H9 (cell line): ENCODE measurements around the gene GJD4. TPM values are rescaled to one million over a fixed set of nuclear protein-coding genes. Genes with fewer than 3 reads are reported as not detected.
A peak's percentile ranks its signal among the peaks of the same experiment; 100 is the strongest.

Experiments
- DNase-seq: peaks from one replicate; pipeline ENCODE4 v3.0.0-alpha.2; 2017
- H2AFZ ChIP-seq: one replicate; pipeline ENCODE4 v1.6.1; 2013; ENCODE audit warnings: mild to moderate bottlenecking, low read length, control low read depth, moderate library complexity
- H2AK5ac ChIP-seq: 2 replicates; pipeline ENCODE4 v1.6.1; 2013; ENCODE audit warnings: low read length, control low read depth, mixed read lengths; ENCODE audit not compliant: insufficient read length
- H2BK120ac ChIP-seq: one replicate; pipeline ENCODE4 v1.6.1; 2013; ENCODE audit warnings: low read depth, mild to moderate bottlenecking, low read length, control low read depth, inconsistent platforms; ENCODE audit not compliant: poor library complexity, severe bottlenecking
- H2BK12ac ChIP-seq: 2 replicates; pipeline ENCODE4 v1.6.1; 2013; ENCODE audit warnings: low read length, control low read depth, mixed read lengths, low read depth; ENCODE audit not compliant: insufficient read length
- H2BK15ac ChIP-seq: 2 replicates; pipeline ENCODE4 v1.6.1; 2013; ENCODE audit warnings: low read depth, low read length, control low read depth
- H2BK20ac ChIP-seq: one replicate; pipeline ENCODE4 v1.6.1; 2013; ENCODE audit warnings: low read depth, mild to moderate bottlenecking, low read length, control low read depth, inconsistent platforms; ENCODE audit not compliant: poor library complexity, severe bottlenecking
- H2BK5ac ChIP-seq: 2 replicates; pipeline ENCODE4 v1.6.1; 2013; ENCODE audit warnings: low read length, control low read depth, mixed read lengths; ENCODE audit not compliant: insufficient read length
- H3K14ac ChIP-seq: 2 replicates; pipeline ENCODE4 v1.6.1; 2013; ENCODE audit warnings: low read length, control low read depth; ENCODE audit not compliant: insufficient read depth
- H3K18ac ChIP-seq: 2 replicates; pipeline ENCODE4 v1.6.1; 2013; ENCODE audit warnings: low read depth, mild to moderate bottlenecking, mixed read lengths, low read length, control low read depth; ENCODE audit not compliant: insufficient read length
- H3K23ac ChIP-seq: 2 replicates; pipeline ENCODE4 v1.6.1; 2013; ENCODE audit warnings: low read length, control low read depth, mixed read lengths, low read depth; ENCODE audit not compliant: insufficient read length
- H3K23me2 ChIP-seq: 2 replicates; pipeline ENCODE4 v1.6.1; 2013; ENCODE audit warnings: low read depth, mild to moderate bottlenecking, mixed read lengths, low read length, control low read depth; ENCODE audit not compliant: insufficient read length, poor library complexity, severe bottlenecking
- H3K27ac ChIP-seq: 2 replicates; pipeline ENCODE4 v1.5.1; 2013; ENCODE audit warnings: low read length, control low read depth, mixed read lengths, low read depth; ENCODE audit not compliant: insufficient read length
- H3K27me3 ChIP-seq: 2 replicates; pipeline ENCODE4 v1.6.1; 2013; ENCODE audit warnings: low read length, control low read depth, inconsistent platforms; ENCODE audit not compliant: insufficient read depth
- H3K4ac ChIP-seq: 2 replicates; pipeline ENCODE4 v1.6.1; 2013; ENCODE audit warnings: low read depth, mild to moderate bottlenecking, control low read depth, inconsistent platforms, low read length, moderate library complexity
- H3K4me1 ChIP-seq: 2 replicates; pipeline ENCODE4 v1.6.1; 2013; ENCODE audit warnings: low read length, control low read depth, inconsistent platforms; ENCODE audit not compliant: insufficient read depth
- H3K4me2 ChIP-seq: 2 replicates; pipeline ENCODE4 v1.6.1; 2013; ENCODE audit warnings: low read length, control low read depth, mixed read lengths; ENCODE audit not compliant: insufficient read length, insufficient read depth
- H3K56ac ChIP-seq: 2 replicates; pipeline ENCODE4 v1.6.1; 2013; ENCODE audit warnings: low read depth, mild to moderate bottlenecking, mixed read lengths, low read length, control low read depth; ENCODE audit not compliant: insufficient read length
- H3K79me1 ChIP-seq: 2 replicates; pipeline ENCODE4 v1.6.1; 2013; ENCODE audit warnings: low read depth, mild to moderate bottlenecking, moderate library complexity, low read length, control low read depth, inconsistent platforms; ENCODE audit not compliant: insufficient read depth, poor library complexity, severe bottlenecking
- H3K79me2 ChIP-seq: 2 replicates; pipeline ENCODE4 v1.6.1; 2013; ENCODE audit warnings: low read length, control low read depth, inconsistent platforms; ENCODE audit not compliant: insufficient read depth
- H3K9ac ChIP-seq: 2 replicates; pipeline ENCODE4 v1.6.1; 2013; ENCODE audit warnings: low read length, control low read depth, mixed read lengths; ENCODE audit not compliant: insufficient read length; ENCODE audit errors: extremely low read depth
- H3K9me3 ChIP-seq: one replicate; pipeline ENCODE4 v1.6.1; 2013; ENCODE audit warnings: low read depth, low read length, inconsistent platforms; ENCODE audit not compliant: control insufficient read depth
- H3T11ph ChIP-seq: one replicate; pipeline ENCODE4 v1.6.1; 2013; ENCODE audit warnings: mild to moderate bottlenecking, low read length, control low read depth, inconsistent platforms
- H4K20me1 ChIP-seq: one replicate; pipeline ENCODE4 v1.6.1; 2013; ENCODE audit not compliant: control insufficient read depth, insufficient read length, insufficient read depth
- H4K5ac ChIP-seq: 2 replicates; pipeline ENCODE4 v1.6.1; 2013; ENCODE audit warnings: low read depth, mild to moderate bottlenecking, mixed read lengths, low read length, control low read depth; ENCODE audit not compliant: insufficient read length
- H4K8ac ChIP-seq: replicated peaks from 2 replicates; pipeline ENCODE4 v1.6.1; 2013; ENCODE audit warnings: low read length, control low read depth, mixed read lengths, low read depth; ENCODE audit not compliant: insufficient read length
- H4K91ac ChIP-seq: 2 replicates; pipeline ENCODE4 v1.6.1; 2013; ENCODE audit warnings: low read depth, mild to moderate bottlenecking, moderate library complexity, mixed read lengths, low read length, control low read depth; ENCODE audit not compliant: insufficient read length
- H3K27ac Mint-ChIP-seq, 3 experiments: 2 replicates in 2 of 3; 3 replicates in 1 of 3; pipeline ENCODE4 v1.8.0; 2020 to 2021; ENCODE audit warnings: mixed read lengths in 3 of 3, mild to moderate bottlenecking in 1 of 3, moderate library complexity in 1 of 3
- H3K27me3 Mint-ChIP-seq: 2 replicates; pipeline ENCODE4 v1.8.0; 2021; ENCODE audit warnings: low read depth, mild to moderate bottlenecking, moderate library complexity, mixed read lengths
- H3K36me3 Mint-ChIP-seq, 3 experiments: 2 replicates in 2 of 3; 3 replicates in 1 of 3; pipeline ENCODE4 v1.8.0; 2020 to 2021; ENCODE audit warnings: low read depth in 3 of 3, mixed read lengths in 3 of 3; ENCODE audit not compliant: insufficient read depth in 1 of 3
- H3K4me1 Mint-ChIP-seq, 2 experiments: 2 replicates each; pipeline ENCODE4 v1.8.0; 2020; ENCODE audit warnings: mixed read lengths in 2 of 2
- H3K4me3 Mint-ChIP-seq, 2 experiments: 2 replicates in 1 of 2; 3 replicates in 1 of 2; pipeline ENCODE4 v1.8.0; 2020 to 2021; ENCODE audit warnings: mild to moderate bottlenecking in 2 of 2, mixed read lengths in 2 of 2, moderate library complexity in 1 of 2
- H3K9me3 Mint-ChIP-seq, 2 experiments: 2 replicates in 1 of 2; 3 replicates in 1 of 2; pipeline ENCODE4 v1.8.0; 2020; ENCODE audit warnings: mild to moderate bottlenecking in 2 of 2, mixed read lengths in 2 of 2, moderate library complexity in 1 of 2
- WGBS: extraction: QIAGEN DNeasy Blood & Tissue Kit; methylation state at CpG from one replicate; pipeline ENCODE4 v1.1.7; 2013; ENCODE audit warnings: missing lambda C conversion rate, low lambda C conversion rate, mixed read lengths; ENCODE audit not compliant: insufficient read length; ENCODE audit errors: extremely low coverage; 5-methylcytosine and 5-hydroxymethylcytosine counted together
- total RNA-seq: library from RNA; stranded (reverse); gene quantifications from 2 replicates; pipeline ENCODE4 v1.2.1, GENCODE V29; 2021
- TF ChIP-seq, protein P1 (sequence below): fragments of 200-600 bp; sonication (generic); conservative IDR thresholded peaks from 3 replicates; pipeline ENCODE4 v1.8.0; 2021; ENCODE audit warnings: antibody characterized with exemption, mild to moderate bottlenecking

Gene GJD4
- total RNA-seq, 1 experiment from 2014 or later = not detected

DNA sequence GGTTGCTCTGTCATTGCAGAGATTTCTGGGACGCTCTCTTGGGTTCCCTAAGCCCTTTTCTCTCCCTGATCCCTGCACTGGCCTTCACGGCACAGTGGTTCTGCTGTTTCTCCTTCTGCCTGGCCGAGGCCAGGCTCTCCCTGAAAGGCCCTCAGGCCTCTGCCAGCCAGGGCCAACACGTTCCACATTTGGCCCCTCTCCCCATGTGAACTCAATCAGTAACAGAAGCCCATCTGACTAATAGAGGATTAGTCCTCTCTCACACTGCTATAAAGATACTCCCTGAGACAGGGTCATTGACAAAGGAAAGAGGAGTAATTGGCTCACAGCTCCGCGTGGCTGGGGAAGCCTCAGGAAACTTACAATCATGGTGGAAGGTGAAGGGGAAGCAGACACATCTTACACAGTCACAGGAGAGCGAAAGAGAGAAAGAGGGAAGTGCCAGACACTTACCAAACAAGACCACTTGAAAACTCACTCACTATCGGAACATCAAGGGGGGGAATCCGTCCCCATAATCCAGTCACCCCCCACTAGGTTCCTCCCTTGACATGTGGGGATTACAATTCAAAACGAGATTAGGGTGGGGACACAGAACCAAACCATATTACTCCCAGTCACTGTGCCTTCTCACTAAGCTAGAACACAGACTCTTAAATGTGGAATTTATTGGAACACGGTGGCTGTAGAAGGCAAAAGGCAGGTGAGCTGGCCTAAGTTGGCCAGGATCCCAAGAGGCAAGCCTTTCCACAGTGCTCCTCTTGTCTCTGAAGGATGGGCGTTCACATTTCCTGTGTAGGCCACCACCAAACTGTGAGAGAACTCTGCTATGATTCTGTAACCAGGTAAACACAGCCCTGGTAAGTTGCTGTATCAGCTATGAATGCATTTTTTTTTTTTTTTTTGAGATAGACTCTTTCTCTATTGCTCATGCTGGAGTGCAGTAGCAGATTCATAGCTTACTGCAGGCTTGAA lies 28.2 kb downstream of the GJD4 start:
- H4K91ac ChIP-seq = no peak overlapping the region
- no peak overlapping the region for H2BK15ac ChIP-seq
- no peak overlapping the region for H3K4ac ChIP-seq
- peaks cover 7% of the 10 kb centered on the region; the same call in 1 of the 2 replicates for H3K4me1 ChIP-seq
- no peak overlapping the region for H2BK120ac ChIP-seq
- no peaks in the 10 kb centered on the region for H3K9me3 ChIP-seq
- H4K8ac ChIP-seq = no peak overlapping the region
- TF ChIP-seq, protein P1, sequence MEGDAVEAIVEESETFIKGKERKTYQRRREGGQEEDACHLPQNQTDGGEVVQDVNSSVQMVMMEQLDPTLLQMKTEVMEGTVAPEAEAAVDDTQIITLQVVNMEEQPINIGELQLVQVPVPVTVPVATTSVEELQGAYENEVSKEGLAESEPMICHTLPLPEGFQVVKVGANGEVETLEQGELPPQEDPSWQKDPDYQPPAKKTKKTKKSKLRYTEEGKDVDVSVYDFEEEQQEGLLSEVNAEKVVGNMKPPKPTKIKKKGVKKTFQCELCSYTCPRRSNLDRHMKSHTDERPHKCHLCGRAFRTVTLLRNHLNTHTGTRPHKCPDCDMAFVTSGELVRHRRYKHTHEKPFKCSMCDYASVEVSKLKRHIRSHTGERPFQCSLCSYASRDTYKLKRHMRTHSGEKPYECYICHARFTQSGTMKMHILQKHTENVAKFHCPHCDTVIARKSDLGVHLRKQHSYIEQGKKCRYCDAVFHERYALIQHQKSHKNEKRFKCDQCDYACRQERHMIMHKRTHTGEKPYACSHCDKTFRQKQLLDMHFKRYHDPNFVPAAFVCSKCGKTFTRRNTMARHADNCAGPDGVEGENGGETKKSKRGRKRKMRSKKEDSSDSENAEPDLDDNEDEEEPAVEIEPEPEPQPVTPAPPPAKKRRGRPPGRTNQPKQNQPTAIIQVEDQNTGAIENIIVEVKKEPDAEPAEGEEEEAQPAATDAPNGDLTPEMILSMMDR = no peak
- no peak overlapping the region for H3T11ph ChIP-seq
- H3K9ac ChIP-seq = no peak overlapping the region
- Mint-ChIP-seq H3K27me3 (peaks cover 9% of the 10 kb centered on the region), H3K9me3 (peaks cover 5 to 8% of the 10 kb centered on the region in 2 experiments; a peak in 1 of 5 replicates), H3K4me1 (peaks cover 36 to 42% of the 10 kb centered on the region in 2 experiments), H3K27ac (peak overlapping the region; percentile 52 to 83 (median 53); a peak in 6 of 7 replicates), H3K36me3 (no peaks in the 10 kb centered on the region; a peak in 2 of 7 replicates), H3K4me3 (no peak overlapping the region)
- H3K27ac ChIP-seq = no peak overlapping the region
- no CpG with 5 or more reads among the region's 12 CpGs for WGBS
- no peak overlapping the region for H3K23ac ChIP-seq
- no peak overlapping the region for H3K56ac ChIP-seq
- H3K79me2 ChIP-seq = no peaks in the 10 kb centered on the region
- no peak overlapping the region for H2BK5ac ChIP-seq
- no peaks in the 10 kb centered on the region for H4K20me1 ChIP-seq
- H3K4me2 ChIP-seq = no peak overlapping the region
- H3K18ac ChIP-seq = no peak overlapping the region
- H2BK20ac ChIP-seq = no peak overlapping the region
- no peak overlapping the region for H3K14ac ChIP-seq
- no peak for DNase-seq
- no peak overlapping the region for H2AK5ac ChIP-seq
- H2BK12ac ChIP-seq = no peak overlapping the region
- no peaks in the 10 kb centered on the region for H3K27me3 ChIP-seq
- H4K5ac ChIP-seq = no peak overlapping the region
- H3K79me1 ChIP-seq = no peaks in the 10 kb centered on the region
- no peaks in the 10 kb centered on the region for H3K23me2 ChIP-seq
- H2AFZ ChIP-seq = no peak overlapping the region
